ENCODE data around the gene RTP4. TPM values are rescaled to one million over a fixed set of nuclear protein-coding genes. Genes with fewer than 3 reads are reported as not detected.

Gene RTP4
- total and polyA plus RNA-seq, 2 donors (not counting 1 experiment from before 2014, with no cell fraction given): 1.0 to 3.5 TPM

- no peak for DNase-seq (ENCODE audit: low read depth in 2 of 2)
- Histone ChIP-seq H2AFZ (ENCODE audit: low read length) (no peak overlapping the region), H3K4me1 (ENCODE audit: control insufficient read depth, extremely low read depth, insufficient read depth, low read length) (no peaks in the 10 kb centered on the region), H3K9me3 (ENCODE audit: control insufficient read depth, insufficient read depth, low read depth, low read length) (no peaks in the 10 kb centered on the region), H3K9ac (ENCODE audit: insufficient read depth, low read length) (no peak overlapping the region), H3K27ac (ENCODE audit: insufficient read depth, low read length) (no peak overlapping the region), H3K4me3 (replicated peaks in 1 of 4; ENCODE audit: control extremely low read depth in 1 of 4, insufficient read depth in 1 of 4, low read depth in 3 of 4, low read length in 4 of 4) (no peak overlapping the region), H3K36me3 (ENCODE audit: control insufficient read depth, insufficient read depth, low read length) (no peaks in the 10 kb centered on the region), H3K4me2 (ENCODE audit: extremely low read depth, insufficient read depth, low read length) (no peak overlapping the region), H4K20me1 (ENCODE audit: control insufficient read depth, extremely low read depth, insufficient read depth, low read length) (no peaks in the 10 kb centered on the region), H3K79me2 (ENCODE audit: control insufficient read depth, insufficient read depth, low read length) (no peaks in the 10 kb centered on the region), H3K27me3 (ENCODE audit: control insufficient read depth, insufficient read depth, low read length) (peaks cover 4% of the 10 kb centered on the region)
- TF ChIP-seq, protein P1, sequence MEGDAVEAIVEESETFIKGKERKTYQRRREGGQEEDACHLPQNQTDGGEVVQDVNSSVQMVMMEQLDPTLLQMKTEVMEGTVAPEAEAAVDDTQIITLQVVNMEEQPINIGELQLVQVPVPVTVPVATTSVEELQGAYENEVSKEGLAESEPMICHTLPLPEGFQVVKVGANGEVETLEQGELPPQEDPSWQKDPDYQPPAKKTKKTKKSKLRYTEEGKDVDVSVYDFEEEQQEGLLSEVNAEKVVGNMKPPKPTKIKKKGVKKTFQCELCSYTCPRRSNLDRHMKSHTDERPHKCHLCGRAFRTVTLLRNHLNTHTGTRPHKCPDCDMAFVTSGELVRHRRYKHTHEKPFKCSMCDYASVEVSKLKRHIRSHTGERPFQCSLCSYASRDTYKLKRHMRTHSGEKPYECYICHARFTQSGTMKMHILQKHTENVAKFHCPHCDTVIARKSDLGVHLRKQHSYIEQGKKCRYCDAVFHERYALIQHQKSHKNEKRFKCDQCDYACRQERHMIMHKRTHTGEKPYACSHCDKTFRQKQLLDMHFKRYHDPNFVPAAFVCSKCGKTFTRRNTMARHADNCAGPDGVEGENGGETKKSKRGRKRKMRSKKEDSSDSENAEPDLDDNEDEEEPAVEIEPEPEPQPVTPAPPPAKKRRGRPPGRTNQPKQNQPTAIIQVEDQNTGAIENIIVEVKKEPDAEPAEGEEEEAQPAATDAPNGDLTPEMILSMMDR (conservative IDR thresholded peaks at IDR 0.05 in 1 of 2, IDR thresholded peaks at IDR 0.05 in 1 of 2; ENCODE audit: low read depth in 1 of 2, low read length in 2 of 2): no peak
- no peak for TF ChIP-seq EZH2 (IDR thresholded peaks at IDR 0.05; ENCODE audit: low read length, missing control alignments)
Observed at GRCh38 chr3:187328691-187329090, 39.5 kb upstream of the RTP4 start.

GRCh38 chr3:187334904-187335303 lies 33.3 kb upstream of the RTP4 start:
- H3K36me3 ChIP-seq (ENCODE audit: control insufficient read depth, insufficient read depth, low read length): no peaks in the 10 kb centered on the region
- no peaks in the 10 kb centered on the region for H3K27me3 ChIP-seq (ENCODE audit: control insufficient read depth, insufficient read depth, low read length)
- no peak for DNase-seq (ENCODE audit: low read depth in 2 of 2)
- H3K9me3 ChIP-seq (ENCODE audit: control insufficient read depth, insufficient read depth, low read depth, low read length): no peaks in the 10 kb centered on the region
- no peak for TF ChIP-seq EZH2 (IDR thresholded peaks at IDR 0.05; ENCODE audit: low read length, missing control alignments)
- TF ChIP-seq, protein P1 (conservative IDR thresholded peaks at IDR 0.05 in 1 of 2, IDR thresholded peaks at IDR 0.05 in 1 of 2; ENCODE audit: low read depth in 1 of 2, low read length in 2 of 2): no peak
- H2AFZ ChIP-seq (ENCODE audit: low read length): no peak overlapping the region
- no peak overlapping the region for H3K27ac ChIP-seq (ENCODE audit: insufficient read depth, low read length)
- H3K9ac ChIP-seq (ENCODE audit: insufficient read depth, low read length): no peak overlapping the region
- no peak overlapping the region for H3K4me3 ChIP-seq (replicated peaks in 1 of 4; ENCODE audit: control extremely low read depth in 1 of 4, insufficient read depth in 1 of 4, low read depth in 3 of 4, low read length in 4 of 4)
- H3K4me1 ChIP-seq (ENCODE audit: control insufficient read depth, extremely low read depth, insufficient read depth, low read length): no peaks in the 10 kb centered on the region
- H4K20me1 ChIP-seq (ENCODE audit: control insufficient read depth, extremely low read depth, insufficient read depth, low read length): no peaks in the 10 kb centered on the region
- H3K4me2 ChIP-seq (ENCODE audit: extremely low read depth, insufficient read depth, low read length): no peak overlapping the region
- H3K79me2 ChIP-seq (ENCODE audit: control insufficient read depth, insufficient read depth, low read length): no peaks in the 10 kb centered on the region

- H3K4me1 ChIP-seq (ENCODE audit: control insufficient read depth, extremely low read depth, insufficient read depth, low read length): no peaks in the 10 kb centered on the region
- no peak for DNase-seq (ENCODE audit: low read depth in 2 of 2)
- H4K20me1 ChIP-seq (ENCODE audit: control insufficient read depth, extremely low read depth, insufficient read depth, low read length): no peaks in the 10 kb centered on the region
- H3K36me3 ChIP-seq (ENCODE audit: control insufficient read depth, insufficient read depth, low read length): no peaks in the 10 kb centered on the region
- H3K79me2 ChIP-seq (ENCODE audit: control insufficient read depth, insufficient read depth, low read length): no peaks in the 10 kb centered on the region
- no peaks in the 10 kb centered on the region for H3K27me3 ChIP-seq (ENCODE audit: control insufficient read depth, insufficient read depth, low read length)
- H3K27ac ChIP-seq (ENCODE audit: insufficient read depth, low read length): no peak overlapping the region
- TF ChIP-seq, protein P1 (conservative IDR thresholded peaks at IDR 0.05 in 1 of 2, IDR thresholded peaks at IDR 0.05 in 1 of 2; ENCODE audit: low read depth in 1 of 2, low read length in 2 of 2): no peak
- TF ChIP-seq EZH2 (IDR thresholded peaks at IDR 0.05; ENCODE audit: low read length, missing control alignments): no peak
- H2AFZ ChIP-seq (ENCODE audit: low read length): no peak overlapping the region
- H3K4me3 ChIP-seq (replicated peaks in 1 of 4; ENCODE audit: control extremely low read depth in 1 of 4, insufficient read depth in 1 of 4, low read depth in 3 of 4, low read length in 4 of 4): no peak overlapping the region
- no peak overlapping the region for H3K9ac ChIP-seq (ENCODE audit: insufficient read depth, low read length)
- no peak overlapping the region for H3K4me2 ChIP-seq (ENCODE audit: extremely low read depth, insufficient read depth, low read length)
- H3K9me3 ChIP-seq (ENCODE audit: control insufficient read depth, insufficient read depth, low read depth, low read length): no peaks in the 10 kb centered on the region
Observed at GRCh38 chr3:187336322-187336721, 31.9 kb upstream of the RTP4 start.
